ENCODE data around the gene ZFAND2A.

- TF ChIP-seq CTCF (conservative IDR thresholded peaks at IDR 0.05; ENCODE audit: low read depth, low read length) (no peak), EZH2phosphoT487 (IDR thresholded peaks at IDR 0.05; ENCODE audit: borderline replicate concordance, low read length) (no peak), EZH2 (IDR thresholded peaks at IDR 0.05; ENCODE audit: low read length, unreplicated experiment) (no peak)
Measured at GRCh38 chr7:1112109-1112508, 47.9 kb downstream of the ZFAND2A start.
